GM18519 (cell line): ENCODE results near the gene DIS3L2.

ENCODE experiments used
- ATAC-seq: cut with Tn5 transposase; IDR thresholded peaks from one replicate; pipeline ENCODE4 v1.9.1; 2021; ENCODE audit warnings: mild to moderate bottlenecking, moderate library complexity; ENCODE audit not compliant: unreplicated experiment, low FRiP score

Gene DIS3L2, protein sequence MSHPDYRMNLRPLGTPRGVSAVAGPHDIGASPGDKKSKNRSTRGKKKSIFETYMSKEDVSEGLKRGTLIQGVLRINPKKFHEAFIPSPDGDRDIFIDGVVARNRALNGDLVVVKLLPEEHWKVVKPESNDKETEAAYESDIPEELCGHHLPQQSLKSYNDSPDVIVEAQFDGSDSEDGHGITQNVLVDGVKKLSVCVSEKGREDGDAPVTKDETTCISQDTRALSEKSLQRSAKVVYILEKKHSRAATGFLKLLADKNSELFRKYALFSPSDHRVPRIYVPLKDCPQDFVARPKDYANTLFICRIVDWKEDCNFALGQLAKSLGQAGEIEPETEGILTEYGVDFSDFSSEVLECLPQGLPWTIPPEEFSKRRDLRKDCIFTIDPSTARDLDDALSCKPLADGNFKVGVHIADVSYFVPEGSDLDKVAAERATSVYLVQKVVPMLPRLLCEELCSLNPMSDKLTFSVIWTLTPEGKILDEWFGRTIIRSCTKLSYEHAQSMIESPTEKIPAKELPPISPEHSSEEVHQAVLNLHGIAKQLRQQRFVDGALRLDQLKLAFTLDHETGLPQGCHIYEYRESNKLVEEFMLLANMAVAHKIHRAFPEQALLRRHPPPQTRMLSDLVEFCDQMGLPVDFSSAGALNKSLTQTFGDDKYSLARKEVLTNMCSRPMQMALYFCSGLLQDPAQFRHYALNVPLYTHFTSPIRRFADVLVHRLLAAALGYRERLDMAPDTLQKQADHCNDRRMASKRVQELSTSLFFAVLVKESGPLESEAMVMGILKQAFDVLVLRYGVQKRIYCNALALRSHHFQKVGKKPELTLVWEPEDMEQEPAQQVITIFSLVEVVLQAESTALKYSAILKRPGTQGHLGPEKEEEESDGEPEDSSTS

DNA sequence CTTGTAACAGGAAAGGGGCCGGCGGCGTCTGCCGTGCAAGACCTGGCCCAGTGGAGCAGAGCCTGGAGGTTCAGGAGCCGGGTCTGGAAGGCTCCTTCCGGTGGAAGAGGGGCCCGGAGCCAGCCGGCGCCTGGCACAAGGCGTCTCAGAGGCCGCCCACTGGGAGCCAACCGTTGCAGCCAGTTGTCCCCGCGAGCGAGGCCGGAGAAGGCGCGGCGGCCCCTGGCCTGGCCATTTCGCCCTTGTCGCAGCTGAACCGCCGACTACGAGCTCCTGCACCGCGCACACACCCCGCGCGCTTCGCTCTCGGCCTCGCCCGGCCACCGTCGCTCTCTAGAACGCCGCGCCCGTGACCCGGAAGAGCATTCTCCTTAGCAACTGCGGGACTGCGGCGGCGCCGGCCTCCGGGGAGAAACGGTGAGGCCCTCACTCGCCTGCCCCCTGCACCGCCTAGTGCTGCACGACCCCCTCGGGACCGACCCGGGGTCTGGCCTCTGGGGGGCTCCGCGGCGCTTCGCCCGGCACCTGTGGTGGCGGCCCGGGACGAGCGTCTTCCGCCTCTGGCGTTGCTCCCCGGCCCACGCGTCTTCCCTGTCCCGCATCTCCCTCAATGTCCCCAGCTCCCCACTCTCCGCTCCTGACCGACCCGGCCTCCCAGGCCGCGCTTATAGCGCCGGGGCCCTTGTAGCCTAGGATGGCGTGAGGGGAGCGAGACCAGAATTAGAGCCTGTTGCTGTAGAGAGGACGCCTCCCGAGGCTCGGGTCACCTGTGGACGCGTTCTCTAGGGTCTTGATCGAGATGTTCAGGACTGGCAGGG lies at the start of gene DIS3L2:
TSS of gene DIS3L2 (plus strand) at position 365 of the 818 bp plus-strand sequence. CDS start 53,215 bp downstream, outside the sequence.
- peak; percentile 72 for ATAC-seq

DNA sequence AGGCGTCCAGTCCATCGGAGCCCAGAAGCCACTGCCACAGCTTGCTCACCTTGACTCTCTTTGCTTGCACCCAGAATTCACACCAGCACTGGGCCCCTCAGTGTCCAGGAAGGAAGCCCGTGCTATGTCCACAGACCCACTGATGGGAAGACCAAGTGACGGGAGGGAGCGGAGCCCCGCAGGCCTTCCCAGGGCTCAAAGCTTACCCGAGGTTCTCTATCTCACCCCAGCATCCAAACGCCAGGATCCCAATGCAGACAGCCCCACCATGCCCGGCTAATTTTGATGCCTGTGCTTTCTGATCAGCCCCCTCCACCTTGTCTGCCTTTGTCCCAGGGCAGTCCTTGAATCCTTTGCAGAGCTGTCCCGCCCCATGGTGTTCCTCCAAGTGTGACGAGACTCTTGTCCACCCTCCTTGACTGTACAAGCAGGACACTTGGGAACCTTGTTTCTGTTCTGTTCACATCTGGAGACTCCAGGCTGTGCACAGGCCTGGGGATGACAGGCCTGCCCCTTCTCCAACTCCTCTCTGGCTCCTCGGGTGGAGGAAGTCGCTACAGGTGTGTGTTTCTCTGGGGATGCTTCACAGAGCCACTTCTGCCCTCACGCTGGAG lies 47.3 kb upstream of the DIS3L2 start:
- no peak for ATAC-seq

DNA sequence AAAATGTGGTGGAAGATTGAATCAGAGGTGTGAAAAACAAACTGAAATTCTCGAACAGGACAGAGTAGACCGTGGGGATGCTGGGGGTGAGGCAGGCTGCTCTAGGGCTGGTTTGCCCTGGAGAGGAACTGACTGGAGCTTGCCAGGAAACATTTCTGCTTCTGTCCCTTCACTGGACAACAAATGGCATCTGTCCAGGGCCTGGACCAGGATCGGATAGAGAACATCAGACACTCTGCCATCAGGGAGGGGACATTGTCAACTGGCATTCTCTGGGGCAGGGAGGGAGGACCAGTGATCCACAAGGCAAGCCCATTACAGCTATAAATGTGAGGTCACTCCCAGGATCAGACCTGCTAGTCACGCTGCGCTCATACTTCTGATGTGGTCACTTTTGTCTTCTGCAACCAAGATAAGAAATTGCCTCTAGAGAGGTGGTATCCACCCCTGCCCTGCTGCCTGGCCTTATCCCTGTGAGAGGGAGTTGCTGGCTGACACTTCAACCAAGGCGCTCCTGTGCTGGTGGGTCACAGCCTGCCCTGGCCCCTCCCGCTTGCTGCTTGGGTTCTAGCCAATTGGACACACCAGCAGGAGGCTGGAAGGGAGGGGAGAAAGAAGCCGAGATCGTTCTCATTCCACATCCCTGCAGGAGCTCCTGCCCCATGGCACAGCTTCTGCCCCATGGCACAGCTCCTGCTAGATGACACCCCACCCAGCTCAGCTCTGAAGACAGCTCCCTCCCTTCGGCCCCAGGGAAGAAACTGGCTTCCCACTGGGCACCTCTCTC lies 44.0 kb upstream of the DIS3L2 start:
- ATAC-seq = no peak

DNA sequence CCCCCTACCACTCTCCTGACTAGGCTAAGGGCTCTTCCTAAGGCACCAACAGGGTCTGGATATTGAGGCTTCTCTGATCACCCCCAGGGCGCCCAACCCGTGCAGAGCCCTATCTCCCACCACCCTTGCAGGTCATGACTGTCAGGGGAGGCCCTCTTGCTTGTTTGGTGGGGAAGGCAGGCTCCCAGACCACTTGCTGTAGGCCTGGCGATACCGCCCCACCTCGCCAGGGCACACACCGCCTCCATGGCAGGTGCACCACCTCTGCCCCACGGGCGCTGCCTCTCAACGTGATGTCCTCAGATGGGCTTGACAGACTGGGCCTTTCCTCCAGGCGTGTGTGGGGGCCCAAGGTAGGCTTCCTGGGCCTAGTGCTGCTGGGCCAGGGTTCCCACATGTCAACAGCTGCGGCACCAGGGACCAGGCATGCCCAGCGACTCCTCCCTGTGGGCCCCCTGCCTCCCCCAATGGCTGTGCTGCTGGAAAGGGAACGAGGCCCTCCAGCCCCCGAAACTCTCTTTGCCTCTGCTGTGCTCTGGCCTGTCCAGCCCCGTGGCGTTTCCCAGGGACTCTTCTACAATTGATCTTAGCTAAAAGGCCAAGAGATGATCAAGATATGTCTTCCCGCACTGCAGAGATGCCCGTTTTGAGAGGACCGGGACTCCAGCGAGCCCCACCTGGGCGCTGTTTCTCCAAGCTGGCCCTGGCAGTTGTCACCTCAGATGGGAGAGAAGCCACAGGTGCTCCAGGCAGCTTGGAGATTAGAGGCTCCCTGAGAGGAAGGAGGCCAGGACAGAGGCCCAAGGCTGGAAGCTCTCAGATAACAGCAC lies 42.8 kb upstream of the DIS3L2 start:
- no peak for ATAC-seq

DNA sequence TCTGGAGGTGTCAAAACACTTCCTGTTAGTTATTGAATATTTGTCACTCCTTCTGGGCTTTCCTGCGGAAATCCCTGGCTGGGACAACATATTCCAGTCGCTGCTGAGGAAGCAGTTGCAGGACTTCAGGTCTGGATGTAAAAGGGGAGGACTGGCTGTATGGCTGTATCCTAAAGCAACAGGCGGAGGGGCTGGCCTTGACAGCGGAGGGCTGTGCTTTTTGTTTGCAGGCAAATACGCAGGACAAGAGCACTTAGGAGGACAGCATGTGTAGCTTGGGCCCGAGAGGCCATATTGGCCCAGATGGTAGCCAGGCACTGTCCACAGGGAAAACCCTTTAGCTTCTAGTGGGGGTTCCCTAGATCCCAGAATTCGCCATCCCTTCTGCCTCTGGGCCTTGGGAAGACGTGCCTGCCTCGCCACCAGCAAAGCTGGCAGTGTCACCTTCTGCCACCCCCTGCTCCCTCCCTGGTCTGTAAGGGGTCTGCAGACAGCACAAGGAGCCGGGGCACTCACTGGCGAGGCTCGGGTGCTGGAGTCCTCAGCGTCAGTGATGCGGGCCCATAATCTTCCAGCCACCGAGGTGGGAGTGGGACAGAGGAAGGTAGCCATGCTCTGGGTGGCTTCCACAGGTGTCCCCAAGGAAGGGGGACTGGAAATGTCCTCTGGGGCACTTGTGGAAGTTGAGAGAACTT lies 42.0 kb upstream of the DIS3L2 start:
- no peak for ATAC-seq

DNA sequence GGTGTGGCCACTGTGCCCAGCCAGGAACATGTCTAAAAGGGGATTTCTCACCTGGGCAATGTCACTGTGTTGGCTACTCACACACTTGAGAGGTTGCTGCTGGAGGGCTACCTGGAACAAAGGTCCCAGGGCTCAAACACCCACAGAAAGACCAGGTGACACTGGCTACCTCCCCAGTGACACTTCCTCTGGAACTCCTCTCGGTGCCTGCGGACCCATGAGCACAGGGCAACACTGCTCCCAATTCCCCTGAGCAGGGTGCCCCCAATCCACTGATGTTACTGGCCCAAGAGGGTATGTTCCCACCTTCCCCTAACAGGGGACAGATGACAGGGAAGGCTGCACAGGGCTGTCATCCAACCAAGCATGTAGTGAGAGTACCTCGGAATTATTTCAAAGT lies 41.1 kb upstream of the DIS3L2 start:
- no peak for ATAC-seq

DNA sequence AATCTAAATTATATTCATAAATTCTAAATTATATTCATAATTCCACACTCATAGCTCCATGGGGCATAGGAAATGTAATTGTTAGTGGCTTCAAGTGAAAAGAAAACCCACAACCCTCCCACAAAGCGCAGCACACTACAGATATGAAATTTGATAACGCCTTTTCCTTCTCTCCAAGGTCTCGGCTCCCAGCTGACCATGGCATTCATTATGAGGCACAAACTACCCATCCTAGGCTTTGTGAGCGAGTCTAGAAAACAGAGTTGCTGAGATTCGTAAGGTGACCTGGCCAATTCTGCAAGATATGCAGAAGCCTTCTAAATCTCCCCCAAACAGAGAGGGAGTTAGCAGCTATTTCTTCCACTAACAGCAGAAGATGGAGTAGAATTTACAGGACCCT lies 40.7 kb upstream of the DIS3L2 start:
- ATAC-seq = no peak

DNA sequence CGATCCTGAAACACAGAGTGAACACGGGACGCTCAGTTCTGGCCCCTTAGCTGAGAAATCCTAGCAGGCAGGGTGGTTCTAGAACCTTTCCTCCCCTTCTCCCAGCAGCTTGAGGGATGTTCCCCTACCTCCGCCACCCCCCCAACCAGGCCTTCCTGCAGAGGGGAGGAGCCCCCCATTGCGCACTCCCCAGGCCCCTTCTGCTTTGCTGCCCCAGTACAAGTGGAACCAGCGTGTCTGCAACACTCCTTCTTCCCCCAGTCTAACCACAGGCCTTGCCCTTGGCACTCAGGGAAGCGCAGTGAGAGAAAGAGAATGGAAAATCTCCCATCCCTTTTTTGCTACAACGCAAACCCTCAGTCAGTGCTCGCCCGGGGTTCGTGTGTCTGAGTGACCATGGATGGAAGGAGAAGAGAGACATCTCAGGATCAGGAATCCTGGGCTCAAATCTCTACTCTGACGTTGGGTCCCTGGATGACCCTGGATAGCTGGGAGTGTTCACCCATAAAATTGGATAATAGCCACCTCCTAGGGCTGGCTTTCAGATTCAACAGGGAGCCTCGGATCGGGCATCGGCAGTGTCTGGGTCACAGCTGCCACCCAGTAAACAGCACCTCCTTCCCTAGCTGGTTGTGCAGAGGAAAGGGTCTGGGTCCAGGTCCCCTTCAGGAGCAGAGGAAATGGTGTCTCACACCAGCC lies 39.1 kb upstream of the DIS3L2 start:
- ATAC-seq = no peak

DNA sequence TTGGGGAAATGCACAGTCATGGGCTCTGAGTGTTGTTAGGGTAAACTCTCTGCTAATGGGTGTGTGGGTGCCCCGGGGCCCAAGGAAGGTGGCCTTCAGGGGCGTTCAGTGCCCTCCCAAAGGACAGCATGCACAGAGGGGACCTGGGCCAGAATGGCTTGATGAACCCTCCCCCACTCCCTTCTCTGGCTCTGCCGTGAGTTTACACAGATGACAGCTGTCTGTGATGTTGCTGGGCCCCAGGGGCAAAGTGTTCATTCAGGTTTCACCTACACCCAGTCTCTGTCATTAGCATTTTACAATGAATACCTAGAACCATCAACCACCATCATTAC lies 38.5 kb upstream of the DIS3L2 start:
- no peak for ATAC-seq

DNA sequence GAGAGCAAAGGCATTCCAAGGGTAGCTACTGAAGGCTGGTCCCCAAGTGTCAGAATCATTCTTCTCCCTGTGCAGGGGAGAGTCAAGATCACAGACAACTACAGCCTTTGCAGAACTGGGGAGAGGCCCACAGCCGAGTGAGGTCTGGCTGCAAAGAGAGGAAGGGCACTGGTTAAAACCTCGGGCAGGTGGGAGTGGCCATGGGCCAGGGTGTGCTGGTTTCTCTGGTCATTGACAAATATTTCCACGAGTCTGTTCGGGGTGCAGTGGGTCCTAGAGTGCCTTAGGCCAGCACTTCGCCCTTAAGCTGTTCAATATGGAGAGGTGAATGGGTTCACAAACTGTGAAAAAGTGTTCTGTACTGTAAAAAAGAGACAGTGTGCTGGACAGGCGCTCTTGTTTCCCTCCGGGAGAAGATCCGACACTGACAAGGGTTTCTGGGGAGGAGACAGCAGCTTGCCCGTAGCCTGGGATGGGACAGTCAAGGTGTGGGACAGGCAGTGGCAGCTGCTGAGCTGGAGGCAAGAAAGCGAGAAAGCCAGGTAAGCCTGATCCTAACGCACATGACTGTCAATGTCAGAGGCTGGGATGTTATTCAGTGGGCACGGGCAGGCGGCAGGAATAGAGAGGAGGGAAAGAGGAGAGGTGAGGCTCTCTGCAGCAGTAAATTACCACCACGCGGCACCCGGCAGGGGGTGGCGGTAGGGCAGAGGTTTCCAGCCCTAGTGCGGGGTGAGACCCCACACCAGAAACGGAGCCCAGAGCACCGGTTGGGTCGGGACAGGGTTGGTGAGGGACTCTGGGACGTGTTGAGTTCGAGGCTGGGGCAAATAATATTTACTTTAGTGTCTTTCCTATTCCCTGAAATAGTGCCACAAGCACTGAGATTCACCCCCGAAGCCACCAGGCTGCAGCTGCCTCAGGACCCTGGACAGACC lies 37.3 kb upstream of the DIS3L2 start:
- ATAC-seq = no peak

DNA sequence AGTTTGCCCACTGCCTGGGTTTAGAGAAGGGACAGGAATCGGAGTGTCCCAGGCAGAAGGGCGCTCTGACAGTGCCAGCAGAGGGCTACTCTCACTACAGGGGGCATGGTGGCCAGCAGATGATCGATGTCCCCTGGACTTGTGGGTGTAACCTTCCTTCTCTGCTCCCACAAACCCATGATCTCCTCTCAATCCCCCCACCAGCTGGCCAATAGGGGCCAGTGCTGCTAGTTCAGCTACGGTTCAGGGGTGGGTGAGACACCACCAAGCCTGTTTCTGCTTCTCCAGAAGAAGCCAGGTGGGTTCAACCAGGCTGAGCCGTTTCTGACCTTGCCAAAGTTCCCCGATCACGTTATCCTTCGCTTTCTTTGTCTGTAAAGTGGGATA lies 36.6 kb upstream of the DIS3L2 start:
- no peak for ATAC-seq

DNA sequence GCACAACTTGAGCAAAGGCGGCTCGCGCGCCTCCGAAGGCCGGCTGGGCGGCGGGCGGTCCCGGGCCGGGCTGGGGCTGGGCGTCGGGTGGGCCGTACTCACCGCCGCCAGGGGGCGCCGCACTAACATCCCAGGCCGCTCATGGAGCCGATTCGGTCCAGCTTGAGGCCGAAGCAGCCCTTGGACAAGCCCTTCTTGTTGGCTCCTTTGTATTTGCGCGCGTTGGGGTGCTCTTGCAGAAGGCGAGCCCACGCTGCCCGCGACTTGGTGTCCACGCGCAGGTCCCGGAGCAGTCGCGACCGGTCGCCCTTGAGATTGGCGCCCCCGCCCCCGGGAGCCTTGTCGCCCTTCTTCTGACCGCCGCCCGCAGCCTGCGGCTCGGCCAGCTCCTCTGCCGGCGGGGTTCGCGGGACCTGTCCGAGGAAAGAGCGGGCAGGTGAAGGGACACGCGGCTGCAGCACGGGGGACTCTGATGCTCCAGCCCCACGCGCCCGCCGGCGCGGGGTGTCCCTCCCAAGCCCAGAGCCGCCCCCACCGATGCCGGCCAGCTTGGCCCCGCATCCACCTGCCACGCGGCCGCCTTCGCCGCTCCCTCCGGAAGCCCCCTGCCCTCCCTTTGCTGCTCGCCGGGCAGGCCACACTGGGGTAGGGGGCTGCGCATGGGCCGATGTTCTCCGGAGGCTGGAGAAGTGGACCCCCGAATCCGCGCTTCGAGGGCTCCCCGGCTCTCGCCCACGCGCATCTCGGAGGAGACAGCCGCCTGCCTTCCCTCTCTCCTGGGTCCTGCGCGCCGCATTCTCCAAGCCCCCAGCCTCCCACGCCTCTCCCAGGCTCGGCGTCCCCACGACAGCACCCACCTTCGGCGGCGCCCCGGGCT lies 36.0 kb upstream of the DIS3L2 start:
- ATAC-seq = no peak

DNA sequence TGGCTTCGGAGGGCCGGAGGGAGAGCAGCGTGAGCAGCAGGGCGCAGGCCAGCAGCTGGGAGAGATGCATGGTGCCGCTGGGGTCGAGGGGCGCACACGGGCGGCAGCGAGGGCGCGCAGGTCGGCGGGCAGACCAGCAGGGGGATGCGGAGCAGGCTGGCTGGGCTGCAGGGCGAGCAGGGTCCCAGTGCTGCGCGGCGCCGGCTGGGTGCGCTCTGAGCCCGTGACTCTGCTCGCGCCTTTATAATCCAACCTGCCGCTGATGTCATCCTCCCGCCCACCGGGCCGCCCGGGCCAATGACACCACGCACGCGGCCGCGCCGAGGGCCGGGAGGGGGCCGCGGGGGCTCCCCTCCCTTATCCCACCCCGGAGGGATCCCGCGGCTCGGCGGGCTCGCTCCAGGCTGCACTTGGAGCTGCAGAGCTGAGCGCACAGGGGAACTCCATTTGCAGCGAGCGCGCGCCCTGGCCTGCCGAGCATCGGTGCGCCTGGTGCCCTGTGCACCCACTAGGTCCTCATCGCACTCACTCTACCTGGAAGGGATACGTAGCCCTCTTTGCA lies 35.3 kb upstream of the DIS3L2 start, which contains the start of gene NPPC:
TSS of gene NPPC (minus strand) at position 217 of the 562 bp plus-strand sequence. CDS start at position 70, 147 bp downstream.
- ATAC-seq = no peak

DNA sequence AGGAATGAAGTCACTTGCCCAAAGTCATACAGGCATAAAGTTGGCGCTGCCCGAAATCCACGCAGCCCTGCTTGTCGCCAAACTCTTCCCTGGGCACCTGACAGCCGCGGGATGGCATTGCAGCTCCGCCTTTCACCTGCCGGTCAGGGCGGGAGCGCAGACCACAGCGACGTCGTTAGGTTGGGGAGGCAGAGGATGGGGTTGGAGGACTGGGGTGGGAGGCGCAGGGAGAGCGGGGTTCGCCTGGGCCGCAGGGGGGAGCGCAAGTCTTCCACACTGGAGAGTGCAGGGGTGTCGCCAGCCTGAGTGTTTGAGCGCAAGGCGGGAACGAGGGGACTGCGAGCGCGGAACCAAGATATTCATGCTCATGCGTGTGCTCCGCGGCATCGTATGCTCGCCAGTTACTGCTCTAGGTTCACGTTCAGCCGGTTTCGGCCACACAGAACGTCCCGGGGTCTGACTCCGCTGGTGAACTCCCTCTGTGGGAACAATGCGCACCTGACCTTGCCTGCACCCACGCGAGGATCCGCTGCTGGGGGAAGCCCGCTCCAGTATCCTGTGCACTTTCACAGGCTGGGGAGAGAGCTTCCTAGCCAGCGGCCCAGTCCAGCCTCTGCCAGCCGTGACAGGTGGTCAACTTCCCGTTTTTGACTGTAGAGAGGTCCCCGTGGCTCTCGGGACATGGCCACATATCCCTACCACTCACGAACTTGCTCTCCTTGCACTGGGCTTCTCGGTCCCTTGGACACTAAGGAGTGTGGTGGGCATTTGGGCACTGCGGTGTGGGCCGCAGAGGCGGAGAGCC lies 34.5 kb upstream of the DIS3L2 start:
- no peak for ATAC-seq

DNA sequence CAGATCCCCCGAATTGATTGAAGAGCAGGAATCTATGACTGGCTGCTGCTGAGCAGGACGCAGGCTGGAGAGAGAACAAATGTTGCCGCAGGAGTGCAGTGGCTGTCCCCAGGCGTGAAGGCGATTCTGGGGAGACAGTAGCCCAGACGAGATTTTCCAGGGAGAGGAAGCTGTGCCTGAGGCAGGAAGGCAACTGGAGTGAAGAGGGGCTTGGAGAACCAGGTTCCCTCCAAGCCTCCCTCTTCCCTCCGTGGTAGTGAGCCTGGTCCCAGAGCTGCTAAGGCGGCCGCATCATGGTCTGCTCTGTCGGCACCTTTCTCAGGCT lies 34.0 kb upstream of the DIS3L2 start:
- ATAC-seq = no peak
